GM23338 (cell line): Measurements from ENCODE around the gene STKLD1. TPM values are rescaled to one million over a fixed set of nuclear protein-coding genes. Genes with fewer than 3 reads are reported as not detected.

Source experiments
- ATAC-seq: fragments of 200-7000 bp; cut with Tn5 transposase; 3 replicates; pipeline ENCODE4 v1.9.1; 2020
- DNase-seq: peaks from one replicate; pipeline ENCODE4 v3.0.0-alpha.2; 2015; ENCODE audit warnings: low spot score
- H2AFZ ChIP-seq: fragments of 200-600 bp; sonication (generic); 2 replicates; pipeline ENCODE4 v1.8.0; 2016; ENCODE audit warnings: antibody characterized with exemption, mild to moderate bottlenecking, moderate library complexity
- H3F3A ChIP-seq: fragments of 200-600 bp; sonication (generic); replicated peaks from 2 replicates; pipeline ENCODE4 v1.8.0; 2017; ENCODE audit warnings: antibody characterized with exemption, mixed run types, low read depth
- H3K27ac ChIP-seq: fragments of 200-600 bp; sonication (generic); 2 replicates; pipeline ENCODE4 v1.6.1; 2016; ENCODE audit warnings: low read depth
- H3K27me3 ChIP-seq: fragments of 200-600 bp; sonication (generic); 2 replicates; pipeline ENCODE4 v1.8.0; 2016; ENCODE audit warnings: mild to moderate bottlenecking, mixed run types, moderate library complexity; ENCODE audit not compliant: insufficient read depth
- H3K36me3 ChIP-seq: fragments of 200-600 bp; sonication (generic); 2 replicates; pipeline ENCODE4 v1.8.0; 2016; ENCODE audit warnings: mild to moderate bottlenecking; ENCODE audit not compliant: insufficient read depth
- H3K4me1 ChIP-seq: fragments of 200-600 bp; sonication (generic); 2 replicates; pipeline ENCODE4 v1.8.0; 2016; ENCODE audit warnings: mild to moderate bottlenecking, moderate library complexity; ENCODE audit not compliant: insufficient read depth
- H3K4me2 ChIP-seq: fragments of 200-600 bp; sonication (generic); 2 replicates; pipeline ENCODE4 v1.7.1; 2017; ENCODE audit warnings: mixed run types
- H3K4me3 ChIP-seq: fragments of 200-600 bp; sonication (generic); 2 replicates; pipeline ENCODE4 v1.6.1; 2016; ENCODE audit warnings: mixed run types
- H3K79me2 ChIP-seq: fragments of 200-600 bp; sonication (generic); replicated peaks from 2 replicates; pipeline ENCODE4 v1.8.0; 2017; ENCODE audit warnings: mild to moderate bottlenecking; ENCODE audit not compliant: insufficient read depth
- H3K9me2 ChIP-seq: fragments of 200-600 bp; sonication (generic); 2 replicates; pipeline ENCODE4 v1.8.0; 2017; ENCODE audit not compliant: insufficient read depth
- H4K20me1 ChIP-seq: fragments of 200-600 bp; sonication (generic); replicated peaks from 2 replicates; pipeline ENCODE4 v1.8.0; 2017; ENCODE audit warnings: mild to moderate bottlenecking; ENCODE audit not compliant: insufficient read depth
- H3K27ac Mint-ChIP-seq: 2 replicates; pipeline ENCODE4 v1.8.0; 2020; ENCODE audit warnings: inconsistent platforms, mild to moderate bottlenecking, moderate library complexity, mixed read lengths
- H3K27me3 Mint-ChIP-seq: 3 replicates; pipeline ENCODE4 v1.8.0; 2022; ENCODE audit warnings: low read depth, mild to moderate bottlenecking, moderate library complexity, mixed read lengths, inconsistent platforms; ENCODE audit not compliant: insufficient read depth, poor library complexity
- H3K36me3 Mint-ChIP-seq: 3 replicates; pipeline ENCODE4 v1.8.0; 2021; ENCODE audit warnings: low read depth, mild to moderate bottlenecking, inconsistent platforms, moderate library complexity, mixed read lengths
- H3K4me1 Mint-ChIP-seq: 3 replicates; pipeline ENCODE4 v1.8.0; 2020; ENCODE audit warnings: mild to moderate bottlenecking, inconsistent platforms, mixed read lengths
- H3K4me3 Mint-ChIP-seq: 3 replicates; pipeline ENCODE4 v1.8.0; 2021; ENCODE audit warnings: moderate library complexity, mild to moderate bottlenecking, inconsistent platforms, mixed read lengths
- H3K9me3 Mint-ChIP-seq: 3 replicates; pipeline ENCODE4 v1.8.0; 2020; ENCODE audit warnings: moderate library complexity, mild to moderate bottlenecking, inconsistent platforms, mixed read lengths
- CREB1 ChIP-seq: fragments of 250-450 bp; sonication (Bioruptor Pico); IDR thresholded peaks from 2 replicates; pipeline ENCODE4 v1.5.0; 2020; ENCODE audit warnings: low read depth, mild to moderate bottlenecking, moderate library complexity
- CTCF ChIP-seq, 2 experiments: fragments of 200-600 bp in 1 of 2; sonication (generic) in 1 of 2; conservative IDR thresholded peaks; 2 replicates each; pipeline versions ENCODE4 v1.5.1 to v1.6.1; 2016 to 2017; ENCODE audit warnings: antibody characterized with exemption in 2 of 2, low read depth in 2 of 2, mild to moderate bottlenecking in 2 of 2, moderate library complexity in 1 of 2
- EZH2 ChIP-seq: fragments of 200-600 bp; sonication (generic); IDR thresholded peaks from one replicate; pipeline ENCODE4 v1.8.0; 2017; ENCODE audit warnings: antibody characterized with exemption, mild to moderate bottlenecking, low read depth; ENCODE audit not compliant: unreplicated experiment
- JUNB ChIP-seq: IDR thresholded peaks from one replicate; pipeline ENCODE4 v1.6.1; 2016; ENCODE audit warnings: antibody characterized with exemption; ENCODE audit not compliant: unreplicated experiment
- NANOG ChIP-seq: IDR thresholded peaks from 2 replicates; pipeline ENCODE4 v1.6.1; 2016; ENCODE audit warnings: antibody characterized with exemption, borderline replicate concordance
- POLR2AphosphoS5 ChIP-seq: IDR thresholded peaks from 2 replicates; pipeline ENCODE4 v1.6.1; 2016; ENCODE audit warnings: antibody characterized with exemption, low read depth
- REST ChIP-seq: IDR thresholded peaks from one replicate; pipeline ENCODE4 v1.6.1; 2018; ENCODE audit warnings: antibody characterized with exemption; ENCODE audit not compliant: unreplicated experiment
- STAT1 ChIP-seq: IDR thresholded peaks from one replicate; pipeline ENCODE4 v1.6.1; 2016; ENCODE audit warnings: antibody characterized with exemption; ENCODE audit not compliant: unreplicated experiment
- ZNF114 ChIP-seq: fragments of 250-450 bp; sonication (Bioruptor Pico); IDR thresholded peaks from 2 replicates; pipeline ENCODE4 v1.5.0; 2020; ENCODE audit warnings: mild to moderate bottlenecking, moderate library complexity
- ZNF331 ChIP-seq: fragments of 250-450 bp; sonication (Bioruptor Pico); IDR thresholded peaks from 2 replicates; pipeline ENCODE4 v1.5.0; 2020; ENCODE audit warnings: low read depth, mild to moderate bottlenecking, moderate library complexity
- polyA plus RNA-seq: library from polyadenylated mRNA; unstranded; fragments of >200 nt; fragmentation: Nextera tagmentation; extraction: Ambion mirVana; gene quantifications from 2 replicates; pipeline ENCODE4 v1.2.1, GENCODE V29; 2016
- total RNA-seq: library from RNA; depleted of rRNA; stranded (reverse); fragments of >200 nt; shearing (Covaris generic); gene quantifications from 2 replicates; pipeline ENCODE4 v1.2.3, GENCODE V29; 2014
- TF ChIP-seq, protein P1 (sequence below): IDR thresholded peaks from 2 replicates; pipeline ENCODE4 v1.6.1; 2016; ENCODE audit warnings: antibody characterized with exemption
- TF ChIP-seq, protein P2 (sequence below): fragments of 250-450 bp; sonication (Bioruptor Pico); IDR thresholded peaks from 2 replicates; pipeline ENCODE4 v1.5.0; 2020; ENCODE audit warnings: mild to moderate bottlenecking, moderate library complexity

STKLD1 gene
- total and polyA plus RNA-seq, 2 experiments from 2014 or later: 0.57 TPM; not detected in 1

- TF ChIP-seq ZNF114 (no peak), CREB1 (CRISPR knock-in tag) (no peak)
- TF ChIP-seq, protein P1, sequence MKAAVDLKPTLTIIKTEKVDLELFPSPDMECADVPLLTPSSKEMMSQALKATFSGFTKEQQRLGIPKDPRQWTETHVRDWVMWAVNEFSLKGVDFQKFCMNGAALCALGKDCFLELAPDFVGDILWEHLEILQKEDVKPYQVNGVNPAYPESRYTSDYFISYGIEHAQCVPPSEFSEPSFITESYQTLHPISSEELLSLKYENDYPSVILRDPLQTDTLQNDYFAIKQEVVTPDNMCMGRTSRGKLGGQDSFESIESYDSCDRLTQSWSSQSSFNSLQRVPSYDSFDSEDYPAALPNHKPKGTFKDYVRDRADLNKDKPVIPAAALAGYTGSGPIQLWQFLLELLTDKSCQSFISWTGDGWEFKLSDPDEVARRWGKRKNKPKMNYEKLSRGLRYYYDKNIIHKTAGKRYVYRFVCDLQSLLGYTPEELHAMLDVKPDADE: no peak
Measured at GRCh38 chr9:133369422-133369821, 6.7 kb upstream of the STKLD1 start (continued).

DNA sequence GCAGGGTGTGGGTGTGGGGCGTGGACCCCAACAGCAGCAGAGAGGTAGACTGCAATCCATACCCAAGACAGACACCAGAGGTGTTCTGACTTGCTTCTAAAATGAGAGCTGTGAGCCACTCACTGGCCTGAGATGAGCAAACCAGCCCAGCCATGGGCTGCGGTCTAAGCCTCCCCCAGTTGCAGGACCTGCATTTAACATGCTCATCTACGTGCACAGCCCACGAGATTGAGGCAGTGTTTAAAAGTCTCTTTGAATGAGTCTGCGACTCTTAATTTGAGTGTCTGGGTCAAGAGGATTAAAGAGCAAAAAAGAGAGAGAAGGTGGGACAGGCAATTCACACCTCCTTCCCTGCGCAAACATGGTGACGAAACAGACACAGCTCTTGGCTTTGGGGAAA is 6.2 kb upstream of the STKLD1 start:
- H3K36me3 Mint-ChIP-seq: peaks cover 59% of the 10 kb centered on the region
- no peaks in the 10 kb centered on the region for H3K9me3 Mint-ChIP-seq
- H3K4me3 ChIP-seq: no peak overlapping the region
- no peak overlapping the region for H3K4me3 Mint-ChIP-seq
- H3K36me3 ChIP-seq: peaks cover 15% of the 10 kb centered on the region
- no peak overlapping the region for H3K4me2 ChIP-seq
- no peaks in the 10 kb centered on the region for H3K9me2 ChIP-seq
- peaks cover 9% of the 10 kb centered on the region for H3K27me3 Mint-ChIP-seq
- peaks cover 6% of the 10 kb centered on the region; the same call in 1 of the 2 replicates for H3K4me1 ChIP-seq
- ATAC-seq (no peak), DNase-seq (no peak)
- H3K27me3 ChIP-seq: no peaks in the 10 kb centered on the region
- no peak overlapping the region for H2AFZ ChIP-seq
- H3K27ac ChIP-seq: no peak overlapping the region
- H3F3A ChIP-seq: peaks cover 8% of the 10 kb centered on the region; the same call in 1 of the 2 replicates
- H3K4me1 Mint-ChIP-seq: peaks cover 16% of the 10 kb centered on the region
- H3K27ac Mint-ChIP-seq: no peak overlapping the region
- H4K20me1 ChIP-seq: peaks cover 82% of the 10 kb centered on the region
- peaks cover 93% of the 10 kb centered on the region for H3K79me2 ChIP-seq
- no peak for TF ChIP-seq STAT1
- TF ChIP-seq ZNF114: no peak
- TF ChIP-seq, protein P2, sequence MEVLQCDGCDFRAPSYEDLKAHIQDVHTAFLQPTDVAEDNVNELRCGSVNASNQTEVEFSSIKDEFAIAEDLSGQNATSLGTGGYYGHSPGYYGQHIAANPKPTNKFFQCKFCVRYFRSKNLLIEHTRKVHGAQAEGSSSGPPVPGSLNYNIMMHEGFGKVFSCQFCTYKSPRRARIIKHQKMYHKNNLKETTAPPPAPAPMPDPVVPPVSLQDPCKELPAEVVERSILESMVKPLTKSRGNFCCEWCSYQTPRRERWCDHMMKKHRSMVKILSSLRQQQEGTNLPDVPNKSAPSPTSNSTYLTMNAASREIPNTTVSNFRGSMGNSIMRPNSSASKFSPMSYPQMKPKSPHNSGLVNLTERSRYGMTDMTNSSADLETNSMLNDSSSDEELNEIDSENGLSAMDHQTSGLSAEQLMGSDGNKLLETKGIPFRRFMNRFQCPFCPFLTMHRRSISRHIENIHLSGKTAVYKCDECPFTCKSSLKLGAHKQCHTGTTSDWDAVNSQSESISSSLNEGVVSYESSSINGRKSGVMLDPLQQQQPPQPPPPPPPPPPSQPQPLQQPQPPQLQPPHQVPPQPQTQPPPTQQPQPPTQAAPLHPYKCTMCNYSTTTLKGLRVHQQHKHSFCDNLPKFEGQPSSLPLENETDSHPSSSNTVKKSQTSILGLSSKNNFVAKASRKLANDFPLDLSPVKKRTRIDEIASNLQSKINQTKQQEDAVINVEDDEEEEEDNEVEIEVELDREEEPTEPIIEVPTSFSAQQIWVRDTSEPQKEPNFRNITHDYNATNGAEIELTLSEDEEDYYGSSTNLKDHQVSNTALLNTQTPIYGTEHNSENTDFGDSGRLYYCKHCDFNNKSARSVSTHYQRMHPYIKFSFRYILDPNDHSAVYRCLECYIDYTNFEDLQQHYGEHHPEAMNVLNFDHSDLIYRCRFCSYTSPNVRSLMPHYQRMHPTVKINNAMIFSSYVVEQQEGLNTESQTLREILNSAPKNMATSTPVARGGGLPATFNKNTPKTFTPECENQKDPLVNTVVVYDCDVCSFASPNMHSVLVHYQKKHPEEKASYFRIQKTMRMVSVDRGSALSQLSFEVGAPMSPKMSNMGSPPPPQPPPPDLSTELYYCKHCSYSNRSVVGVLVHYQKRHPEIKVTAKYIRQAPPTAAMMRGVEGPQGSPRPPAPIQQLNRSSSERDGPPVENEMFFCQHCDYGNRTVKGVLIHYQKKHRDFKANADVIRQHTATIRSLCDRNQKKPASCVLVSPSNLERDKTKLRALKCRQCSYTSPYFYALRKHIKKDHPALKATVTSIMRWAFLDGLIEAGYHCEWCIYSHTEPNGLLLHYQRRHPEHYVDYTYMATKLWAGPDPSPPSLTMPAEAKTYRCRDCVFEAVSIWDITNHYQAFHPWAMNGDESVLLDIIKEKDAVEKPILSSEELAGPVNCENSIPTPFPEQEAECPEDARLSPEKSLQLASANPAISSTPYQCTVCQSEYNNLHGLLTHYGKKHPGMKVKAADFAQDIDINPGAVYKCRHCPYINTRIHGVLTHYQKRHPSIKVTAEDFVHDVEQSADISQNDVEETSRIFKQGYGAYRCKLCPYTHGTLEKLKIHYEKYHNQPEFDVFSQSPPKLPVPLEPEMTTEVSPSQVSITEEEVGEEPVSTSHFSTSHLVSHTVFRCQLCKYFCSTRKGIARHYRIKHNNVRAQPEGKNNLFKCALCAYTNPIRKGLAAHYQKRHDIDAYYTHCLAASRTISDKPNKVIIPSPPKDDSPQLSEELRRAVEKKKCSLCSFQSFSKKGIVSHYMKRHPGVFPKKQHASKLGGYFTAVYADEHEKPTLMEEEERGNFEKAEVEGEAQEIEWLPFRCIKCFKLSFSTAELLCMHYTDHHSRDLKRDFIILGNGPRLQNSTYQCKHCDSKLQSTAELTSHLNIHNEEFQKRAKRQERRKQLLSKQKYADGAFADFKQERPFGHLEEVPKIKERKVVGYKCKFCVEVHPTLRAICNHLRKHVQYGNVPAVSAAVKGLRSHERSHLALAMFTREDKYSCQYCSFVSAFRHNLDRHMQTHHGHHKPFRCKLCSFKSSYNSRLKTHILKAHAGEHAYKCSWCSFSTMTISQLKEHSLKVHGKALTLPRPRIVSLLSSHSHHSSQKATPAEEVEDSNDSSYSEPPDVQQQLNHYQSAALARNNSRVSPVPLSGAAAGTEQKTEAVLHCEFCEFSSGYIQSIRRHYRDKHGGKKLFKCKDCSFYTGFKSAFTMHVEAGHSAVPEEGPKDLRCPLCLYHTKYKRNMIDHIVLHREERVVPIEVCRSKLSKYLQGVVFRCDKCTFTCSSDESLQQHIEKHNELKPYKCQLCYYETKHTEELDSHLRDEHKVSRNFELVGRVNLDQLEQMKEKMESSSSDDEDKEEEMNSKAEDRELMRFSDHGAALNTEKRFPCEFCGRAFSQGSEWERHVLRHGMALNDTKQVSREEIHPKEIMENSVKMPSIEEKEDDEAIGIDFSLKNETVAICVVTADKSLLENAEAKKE (CRISPR knock-in tag): no peak
- no peak for TF ChIP-seq POLR2AphosphoS5
- TF ChIP-seq EZH2: no peak
- no peak for TF ChIP-seq JUNB
- TF ChIP-seq, protein P1: no peak
- TF ChIP-seq CTCF (conservative IDR thresholded peaks at IDR 0.05; ENCODE audit: low read depth in 2 of 2): no peak
- TF ChIP-seq REST: no peak
- TF ChIP-seq CREB1 (CRISPR knock-in tag): no peak
- no peak for TF ChIP-seq NANOG
- TF ChIP-seq ZNF331 (CRISPR knock-in tag): no peak
